IPS-NIHi11 (cell line): ENCODE measurements around the gene PARVA.
A peak's percentile ranks its signal among the peaks of the same experiment; 100 is the strongest.

ENCODE experiments used
- DNase-seq: peaks from one replicate; pipeline ENCODE4 v3.0.0; 2012; ENCODE audit warnings: mixed read lengths, low spot score

Gene PARVA

DNA sequence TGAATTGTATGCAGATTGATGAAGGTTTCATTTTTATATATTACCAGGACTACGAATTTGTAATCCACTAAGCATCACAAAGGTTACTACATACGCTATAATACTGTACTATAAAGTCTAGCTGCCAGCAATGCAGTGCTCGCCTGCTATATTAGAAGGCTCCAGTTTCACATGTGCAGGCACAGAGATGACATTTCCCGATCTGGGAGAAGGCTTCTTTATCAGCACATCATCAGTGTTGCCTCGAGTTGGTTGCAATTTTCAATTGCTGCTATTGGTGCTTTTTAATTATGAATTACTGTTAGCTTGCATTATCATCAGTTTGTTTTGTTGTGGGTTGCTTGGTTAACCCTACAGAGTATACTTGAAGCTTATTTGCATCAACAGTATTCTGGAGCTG is 153.6 kb downstream of the PARVA start:
- no peak for DNase-seq

DNA sequence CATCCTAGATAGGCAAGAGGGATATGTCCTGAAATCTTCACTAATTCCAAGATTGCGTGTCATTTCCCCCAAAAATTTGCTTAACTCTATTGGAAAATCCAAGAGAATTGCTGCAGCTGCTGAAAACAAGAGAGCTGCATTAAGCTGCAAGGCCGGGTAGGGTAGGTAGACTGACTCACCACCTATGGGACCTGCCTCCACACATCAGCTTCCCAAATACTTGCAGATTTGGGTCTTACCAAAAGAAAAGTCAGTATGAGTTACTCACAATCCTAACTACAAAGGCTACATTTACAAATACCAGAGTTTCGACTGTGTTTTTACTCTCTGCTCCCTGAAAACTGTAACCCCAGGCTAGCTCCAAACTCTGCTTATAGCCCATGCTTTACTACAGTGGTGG is 154.3 kb downstream of the PARVA start:
- DNase-seq: no peak

- no peak for DNase-seq
Measured at GRCh38 chr11:12532580-12532979, 155.2 kb downstream of the PARVA start.

GRCh38 chr11:12534549-12534948 is 157.2 kb downstream of the PARVA start:
- DNase-seq: no peak

DNA sequence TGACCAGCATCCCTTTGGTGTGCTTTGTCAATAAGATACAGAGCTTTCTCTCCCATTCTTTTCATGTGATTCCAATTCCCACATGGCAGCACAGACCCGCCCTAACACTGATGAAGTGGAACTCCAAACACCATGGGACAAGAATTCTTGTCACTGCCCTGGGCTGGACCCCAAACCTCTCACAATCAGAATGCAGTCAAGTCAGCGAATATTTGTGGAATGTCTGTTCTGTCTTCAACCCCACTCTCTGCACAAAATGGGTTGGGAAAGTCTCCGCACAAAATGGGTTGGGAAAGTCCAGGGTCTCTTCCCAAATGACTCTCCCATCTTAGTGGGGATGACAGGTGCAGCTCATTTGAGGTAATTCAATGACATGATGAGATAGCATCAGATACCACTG is 157.9 kb downstream of the PARVA start:
- DNase-seq: no peak

DNA sequence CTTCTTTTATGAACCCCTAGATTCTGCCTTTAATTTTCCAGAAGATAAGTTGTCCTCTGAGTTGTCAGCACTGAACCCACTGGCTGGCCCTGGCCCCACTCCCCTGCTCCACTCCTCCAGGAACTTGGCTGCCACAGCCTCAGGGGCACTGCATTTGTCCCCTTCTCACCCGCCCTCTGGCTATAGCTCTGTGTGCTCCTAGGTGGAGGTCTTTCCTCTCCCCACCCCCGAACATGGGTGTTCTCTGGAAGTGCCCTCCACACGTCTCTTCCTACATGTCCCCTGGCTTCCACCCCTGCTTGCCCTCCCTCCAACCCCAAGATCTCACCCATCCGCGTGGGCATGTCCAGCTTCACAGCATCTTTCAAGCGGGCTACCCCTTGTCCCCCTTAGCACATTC is 159.2 kb downstream of the PARVA start:
- DNase-seq: no peak

DNA sequence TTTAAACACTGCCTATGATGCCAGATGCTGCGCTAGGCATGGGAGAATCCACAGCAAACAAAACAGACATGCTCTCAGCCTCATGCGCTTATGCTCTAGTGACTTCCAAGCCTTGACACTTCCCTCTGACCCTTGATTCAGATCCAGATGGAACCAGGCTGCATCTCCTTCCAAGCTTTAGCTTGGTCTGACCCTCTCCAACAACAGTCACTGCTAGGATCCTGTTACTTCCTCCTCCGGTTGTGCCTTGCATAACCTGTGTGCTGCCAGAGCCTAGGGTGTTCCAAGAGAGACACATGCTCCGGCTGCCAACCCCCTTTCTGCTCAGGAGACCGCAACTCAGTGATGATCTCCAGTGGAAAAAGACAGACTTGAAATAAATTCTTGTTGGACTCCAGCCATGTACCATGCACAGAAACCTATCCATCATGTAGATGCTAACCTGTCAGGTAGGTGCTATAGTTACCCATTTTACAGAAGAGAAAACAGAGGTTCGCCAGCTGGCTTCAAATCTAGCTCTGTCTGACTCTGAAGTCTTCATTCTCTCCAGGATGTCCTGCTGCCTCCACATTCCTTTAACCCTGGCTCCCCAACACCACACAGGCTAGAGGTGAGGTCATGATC is 160.5 kb downstream of the PARVA start:
- DNase-seq: no peak

DNA sequence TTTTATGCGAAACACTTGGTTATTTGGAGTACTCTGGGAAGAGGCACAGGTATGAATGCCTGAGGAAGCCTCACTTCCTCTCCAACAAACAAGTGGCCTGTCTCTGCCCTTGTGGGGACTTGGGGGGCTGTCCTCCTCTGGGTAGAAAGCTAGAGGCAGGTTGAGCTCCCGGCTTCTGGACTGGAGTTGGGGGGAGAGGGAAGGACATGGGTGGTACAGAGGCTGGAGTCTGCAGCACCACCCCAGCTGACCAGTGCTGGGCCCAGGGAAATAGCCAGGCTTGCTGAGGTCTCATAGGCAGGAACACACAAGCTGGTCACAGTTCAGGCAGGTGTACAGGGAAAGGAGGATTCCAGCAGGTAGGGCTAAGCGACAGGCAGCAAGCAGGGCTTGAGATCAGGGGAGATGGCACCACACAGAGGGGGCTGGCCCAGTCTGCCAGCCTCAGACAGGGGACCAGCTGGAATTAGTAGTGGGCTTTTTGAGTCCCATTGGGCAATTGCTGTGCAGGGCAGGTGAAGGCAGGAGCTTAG is 161.6 kb downstream of the PARVA start:
- DNase-seq: no peak

DNA sequence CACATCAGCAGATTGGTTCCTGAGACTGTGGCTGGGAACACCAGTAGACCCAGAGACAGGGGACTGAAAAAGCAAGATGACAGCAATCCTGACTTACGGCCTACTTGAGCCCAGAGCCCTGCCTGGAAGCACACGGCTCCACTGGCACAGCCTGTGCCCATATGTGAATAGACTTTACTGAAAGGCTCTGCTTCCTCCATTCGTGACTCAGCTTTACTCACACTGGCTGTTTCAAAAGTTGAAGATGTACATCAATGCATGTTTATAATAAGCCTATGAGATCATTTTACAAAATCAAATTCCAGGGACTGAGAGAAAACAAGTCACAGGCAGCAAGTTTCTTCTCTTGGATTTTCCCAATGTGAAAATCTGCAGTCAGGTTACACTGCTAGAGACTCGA is 162.2 kb downstream of the PARVA start:
- DNase-seq: no peak

DNA sequence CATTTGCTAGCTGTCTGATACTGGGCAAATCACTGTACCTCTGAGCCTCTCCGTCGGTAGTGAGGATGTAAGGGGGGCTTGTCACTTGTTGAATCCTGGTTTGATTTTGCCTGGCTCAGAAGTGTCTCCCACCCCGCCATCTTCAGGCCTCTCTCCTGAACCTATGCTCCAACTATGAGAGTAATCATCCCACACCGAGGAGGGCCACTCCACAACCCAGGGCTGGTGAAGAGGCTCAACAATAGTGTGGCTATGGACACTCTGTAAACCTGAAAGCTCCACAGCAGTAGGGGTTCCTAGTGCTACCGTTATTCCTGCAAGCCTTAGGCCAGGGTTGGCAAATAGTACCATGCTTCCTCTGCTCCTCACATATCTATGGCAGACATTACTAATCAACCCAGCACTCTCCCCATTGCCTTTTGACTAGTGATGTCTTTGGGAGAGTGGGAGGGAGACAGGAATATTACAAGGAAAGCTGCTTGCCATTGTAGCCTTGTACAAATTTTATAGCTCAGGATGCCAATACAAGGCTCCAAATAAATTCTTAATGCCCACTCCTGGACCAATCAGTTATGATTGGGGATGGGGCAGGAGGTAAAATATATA is 162.8 kb downstream of the PARVA start:
- peak; percentile 38 for DNase-seq

DNA sequence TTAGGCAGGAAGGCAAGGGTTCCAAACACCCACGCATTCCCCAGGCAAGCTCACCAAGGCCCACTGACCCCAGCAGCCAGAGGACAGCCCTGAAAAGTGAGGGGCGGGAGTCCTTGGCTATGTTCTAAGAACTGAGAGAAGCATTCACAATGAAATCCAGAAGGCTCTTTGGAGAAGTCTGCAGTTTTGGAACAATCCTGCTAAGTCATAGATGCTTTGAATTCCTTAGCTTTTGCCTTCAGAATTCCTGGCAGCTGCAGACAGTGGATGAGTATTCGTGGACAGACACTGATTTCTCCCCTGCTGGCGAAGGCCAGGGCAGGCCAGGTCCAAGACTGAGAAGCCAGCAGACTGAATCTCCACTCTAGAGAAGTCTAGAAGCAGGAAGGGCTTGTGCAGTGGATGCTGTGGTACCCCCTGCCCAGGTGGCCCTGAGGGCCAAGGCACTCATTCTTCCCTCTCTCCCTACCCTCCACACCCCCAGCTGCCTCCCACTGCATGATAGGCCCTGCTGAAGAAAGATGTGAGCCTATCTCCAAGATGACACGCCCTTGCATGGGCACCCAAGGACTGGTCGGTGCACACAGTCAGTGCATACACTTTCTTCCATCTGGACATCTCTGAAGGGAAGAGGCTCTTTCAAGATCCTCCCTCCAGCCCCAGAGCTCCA is 163.7 kb downstream of the PARVA start:
- DNase-seq: no peak

DNA sequence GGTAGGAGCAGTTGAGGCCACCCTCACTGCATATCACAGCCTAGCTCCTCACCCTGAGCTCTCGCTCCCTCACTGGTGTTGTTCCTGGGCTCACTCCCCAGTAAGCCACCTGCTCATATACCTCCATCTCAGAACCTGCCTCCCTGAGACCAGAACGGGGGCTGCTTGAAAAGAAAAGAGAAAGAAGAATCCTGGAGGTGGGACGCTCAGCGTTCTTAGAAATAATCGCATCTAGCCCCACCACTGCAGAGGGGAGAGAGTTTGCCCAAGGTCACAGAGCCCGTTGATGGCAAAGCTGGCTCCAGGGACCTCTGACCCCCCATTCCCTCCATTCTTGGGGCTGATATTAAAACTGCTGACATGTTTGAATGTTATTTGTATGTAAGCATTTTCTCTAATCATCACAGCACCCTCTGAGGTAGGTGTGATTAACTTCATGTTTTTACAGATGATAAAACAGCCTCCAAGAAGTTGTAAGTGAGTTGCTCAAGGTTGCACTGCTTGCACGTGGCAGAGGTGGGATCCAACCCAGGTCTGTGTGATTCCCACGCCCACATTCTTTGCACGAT is 164.3 kb downstream of the PARVA start:
- no peak for DNase-seq

DNA sequence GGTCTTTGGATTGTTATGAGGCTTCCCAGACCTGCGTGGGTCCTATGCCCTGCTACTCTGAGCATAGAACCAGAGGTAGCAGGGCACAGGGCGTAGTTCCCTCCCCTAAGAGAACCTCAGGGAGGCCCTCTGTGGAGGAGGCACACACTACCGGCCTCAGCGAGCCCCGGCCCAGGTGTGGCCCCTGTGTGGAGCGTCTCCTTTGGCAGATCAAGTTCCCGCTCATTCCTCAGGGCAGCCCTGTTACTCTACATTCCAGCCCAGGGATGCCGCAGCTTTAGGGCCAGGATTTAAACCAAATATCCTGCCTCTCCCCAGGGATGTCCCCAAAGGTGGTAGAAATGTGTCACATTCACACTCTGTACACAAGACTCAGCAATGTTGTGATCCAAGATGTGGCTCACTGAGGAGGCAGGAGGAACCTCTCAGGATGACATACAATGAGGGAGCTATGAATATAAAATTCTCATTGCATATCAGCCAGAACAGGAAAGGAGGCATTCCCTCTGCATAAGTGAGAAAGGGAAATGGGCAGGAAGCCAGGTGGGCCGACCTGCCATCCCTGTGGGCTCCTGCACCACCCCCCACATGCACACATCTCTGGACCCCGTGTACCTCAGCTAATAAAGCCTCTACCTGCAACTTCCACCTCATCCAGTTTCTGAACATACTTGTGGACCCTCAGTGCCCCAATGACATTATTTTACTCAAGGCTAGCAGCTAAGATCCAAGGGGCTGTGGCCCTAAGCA is 165.0 kb downstream of the PARVA start:
- no peak for DNase-seq

DNA sequence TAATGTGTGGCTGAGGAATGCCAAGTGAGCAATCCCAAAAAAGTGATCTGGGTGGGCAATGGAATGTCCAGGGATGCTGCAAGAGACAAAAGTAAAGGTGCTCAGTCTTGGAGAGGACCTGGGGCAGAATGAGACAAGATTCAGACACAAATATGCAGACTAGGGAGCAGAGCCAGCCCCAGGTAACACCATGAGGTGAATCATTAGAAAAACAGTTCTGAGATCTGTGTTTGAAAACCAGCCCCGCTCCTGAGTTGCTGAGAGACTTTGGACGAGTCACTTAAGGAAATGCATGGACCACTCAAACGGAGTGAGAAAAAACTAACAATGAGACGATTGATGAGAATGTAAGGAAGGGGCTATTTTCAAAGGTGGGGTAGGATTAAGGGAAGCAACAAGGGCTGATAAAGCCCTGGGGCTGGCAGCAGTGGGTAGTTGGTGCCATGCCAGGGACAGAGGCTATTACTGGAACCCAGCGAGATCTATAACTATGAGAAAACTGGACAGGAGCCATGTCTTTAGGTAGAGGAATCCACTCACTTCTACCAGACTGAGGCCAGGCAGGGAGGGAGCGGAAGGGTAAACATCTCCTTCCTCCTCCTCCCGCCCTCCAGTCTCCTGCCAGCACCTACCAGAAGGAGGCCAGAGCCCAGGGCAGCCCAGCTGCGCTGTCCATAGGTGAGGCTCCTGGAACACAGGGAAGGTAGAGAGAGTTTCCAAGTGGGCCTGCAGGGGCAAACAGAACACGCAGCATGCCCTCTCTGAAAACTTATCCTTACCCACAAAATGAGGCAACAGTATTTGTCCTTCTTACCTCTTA is 166.4 kb downstream of the PARVA start:
- DNase-seq: no peak

- DNase-seq: no peak
Measured at GRCh38 chr11:12544986-12545775, 167.8 kb downstream of the PARVA start.

DNA sequence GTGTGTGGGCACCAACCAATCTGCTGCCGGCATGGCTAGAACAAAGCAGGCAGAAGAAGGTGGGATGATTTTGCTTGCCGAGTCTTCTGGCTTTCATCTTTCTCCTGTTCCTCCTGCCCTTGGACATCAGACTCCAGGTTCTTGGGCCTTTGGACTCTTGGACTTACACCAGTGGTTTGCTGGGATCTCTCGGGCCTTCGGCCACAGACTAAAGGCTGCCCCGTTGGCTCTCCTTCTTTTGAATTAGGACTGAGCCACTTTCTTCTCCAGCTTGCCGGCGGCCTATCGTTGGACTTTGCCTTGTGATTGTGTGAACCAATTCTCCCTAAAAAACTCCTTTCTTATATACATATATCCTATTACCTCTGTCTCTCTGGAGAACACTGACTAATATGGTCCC is 168.8 kb downstream of the PARVA start:
- no peak for DNase-seq

GRCh38 chr11:12546660-12547059 is 169.3 kb downstream of the PARVA start:
- DNase-seq: no peak

DNA sequence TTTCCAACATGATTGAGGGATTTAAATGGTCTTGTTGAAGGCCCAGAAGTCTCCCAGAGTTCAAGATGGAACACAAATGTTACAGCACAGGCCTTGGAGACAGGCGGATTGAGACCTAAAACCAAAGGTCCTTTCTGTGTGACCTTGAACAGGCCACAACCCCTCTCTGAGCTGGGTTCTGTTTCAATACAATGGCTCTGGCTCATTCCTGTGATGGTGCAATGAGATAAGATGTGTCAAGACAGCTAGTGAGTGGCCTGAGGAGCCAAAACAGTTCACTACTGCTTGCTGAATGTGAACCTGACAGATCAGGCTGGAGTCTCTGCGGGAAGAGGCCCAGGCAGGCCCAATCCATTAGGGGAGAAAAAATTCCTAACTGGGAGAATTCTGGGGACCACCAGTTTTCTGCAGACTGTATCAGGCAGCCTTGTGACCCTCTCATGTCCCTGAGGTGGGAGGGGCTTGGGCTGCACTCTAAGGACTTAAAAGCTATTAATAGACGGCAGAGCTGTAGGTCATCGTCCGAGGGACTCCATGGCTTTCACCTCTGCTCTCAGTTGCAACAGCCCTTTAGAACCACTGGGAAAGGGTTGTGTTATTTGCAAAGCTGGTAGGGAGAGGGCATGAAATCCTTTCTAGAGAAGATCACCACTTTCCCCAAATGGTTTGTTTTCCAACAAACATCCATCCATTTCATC is 170.7 kb downstream of the PARVA start:
- no peak for DNase-seq

GRCh38 chr11:12552692-12553091 is 175.3 kb downstream of the PARVA start:
- no peak for DNase-seq

GRCh38 chr11:12554122-12554521 is 176.8 kb downstream of the PARVA start:
- DNase-seq: no peak
